Measurements from ENCODE around the gene GAB4.

GAB4 gene

GRCh38 chr22:16912281-16912680 is 95.7 kb downstream of the GAB4 start:
- no peak for DNase-seq (ENCODE audit: low read depth in 2 of 2)

Measured in activated CD4-positive, alpha-beta T cell treated with anti-CD3 and anti-CD28 coated beads for 24 hours (primary cell).